GM23248 (cell line): ENCODE results near the gene NDUFA13.

Experiments
- EZH2 ChIP-seq: fragments of 200-600 bp; sonication (generic); IDR thresholded peaks from 2 replicates; pipeline ENCODE4 v1.6.1; 2018; ENCODE audit warnings: antibody characterized with exemption, mild to moderate bottlenecking; ENCODE audit not compliant: insufficient read depth, poor library complexity, severe bottlenecking
- EZH2phosphoT487 ChIP-seq: fragments of 200-600 bp; sonication (generic); IDR thresholded peaks from 2 replicates; pipeline ENCODE4 v1.6.1; 2018; ENCODE audit warnings: antibody characterized with exemption, moderate library complexity, mild to moderate bottlenecking, low read depth; ENCODE audit not compliant: insufficient read depth

DNA sequence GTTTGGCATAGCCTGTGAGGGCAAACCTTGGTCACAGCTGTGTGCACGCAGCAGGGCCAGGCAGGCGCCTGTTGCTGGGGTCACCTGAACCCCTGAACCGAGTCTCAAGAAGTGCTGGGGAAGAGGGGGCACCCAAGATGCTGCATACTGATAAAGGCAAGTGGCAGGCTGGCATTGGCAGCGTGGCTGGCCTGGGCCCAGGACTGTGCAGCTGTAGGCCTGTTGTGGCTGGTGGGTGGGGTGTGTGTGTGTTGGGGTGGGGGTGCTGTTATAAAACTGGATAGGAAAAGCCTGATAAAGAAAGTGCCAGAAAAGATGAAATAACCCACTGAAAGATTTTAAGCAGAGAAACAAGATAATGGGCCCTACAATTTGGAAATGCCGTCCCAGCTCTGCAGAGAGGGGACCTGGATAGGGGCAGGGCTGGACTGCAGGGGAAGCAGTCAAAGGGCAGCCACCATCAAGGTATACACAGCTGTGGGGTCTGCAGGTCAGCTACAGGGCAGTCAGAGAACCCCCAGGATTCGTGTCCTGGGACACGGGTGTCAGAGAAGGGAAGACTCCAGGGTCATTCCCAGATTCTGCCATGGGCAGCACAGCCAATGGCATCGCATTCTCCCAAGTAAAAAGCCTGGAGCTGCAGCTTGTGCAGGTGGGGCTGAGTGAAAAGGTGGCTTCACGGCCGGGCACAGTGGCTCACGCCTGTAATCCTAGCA lies 55.2 kb downstream of the NDUFA13 start:
- no peak for TF ChIP-seq EZH2
- TF ChIP-seq EZH2phosphoT487: no peak
